C4-2B (cell line): ENCODE data around the gene CTNNA3.
A peak's percentile ranks its signal among the peaks of the same experiment; 100 is the strongest.

Experiments
- H3K27ac ChIP-seq: fragments of 450-650 bp; 2 replicates; pipeline ENCODE4 v1.5.1; 2017
- ZFX ChIP-seq: fragments of 450-650 bp; IDR thresholded peaks from 2 replicates; pipeline ENCODE4 v1.6.1; 2017
- TF ChIP-seq, protein P1 (sequence below): fragments of 450-650 bp; conservative IDR thresholded peaks from 2 replicates; pipeline ENCODE4 v1.5.1; 2017; ENCODE audit warnings: mild to moderate bottlenecking

Gene CTNNA3

DNA sequence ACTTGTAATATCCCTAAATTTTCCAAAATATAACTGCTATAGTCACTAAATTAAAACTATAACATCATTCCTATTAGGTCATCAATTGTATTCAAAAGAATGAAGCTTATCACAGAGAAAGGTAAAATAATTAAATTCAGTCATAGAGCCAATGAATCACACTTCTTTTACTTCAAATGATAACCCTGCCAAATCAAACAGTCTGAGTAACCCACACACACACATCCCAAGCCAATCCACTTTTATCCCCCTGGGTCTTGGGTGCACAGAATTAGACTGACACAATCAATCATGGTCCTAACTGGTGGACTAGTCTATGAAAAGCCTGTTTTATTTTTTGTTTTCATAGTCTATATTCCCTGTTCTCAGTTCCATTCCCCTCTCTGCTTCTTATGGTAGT is 25.6 kb downstream of the CTNNA3 start:
- H3K27ac ChIP-seq = no peak overlapping the region
- TF ChIP-seq ZFX = no peak
- TF ChIP-seq, protein P1, sequence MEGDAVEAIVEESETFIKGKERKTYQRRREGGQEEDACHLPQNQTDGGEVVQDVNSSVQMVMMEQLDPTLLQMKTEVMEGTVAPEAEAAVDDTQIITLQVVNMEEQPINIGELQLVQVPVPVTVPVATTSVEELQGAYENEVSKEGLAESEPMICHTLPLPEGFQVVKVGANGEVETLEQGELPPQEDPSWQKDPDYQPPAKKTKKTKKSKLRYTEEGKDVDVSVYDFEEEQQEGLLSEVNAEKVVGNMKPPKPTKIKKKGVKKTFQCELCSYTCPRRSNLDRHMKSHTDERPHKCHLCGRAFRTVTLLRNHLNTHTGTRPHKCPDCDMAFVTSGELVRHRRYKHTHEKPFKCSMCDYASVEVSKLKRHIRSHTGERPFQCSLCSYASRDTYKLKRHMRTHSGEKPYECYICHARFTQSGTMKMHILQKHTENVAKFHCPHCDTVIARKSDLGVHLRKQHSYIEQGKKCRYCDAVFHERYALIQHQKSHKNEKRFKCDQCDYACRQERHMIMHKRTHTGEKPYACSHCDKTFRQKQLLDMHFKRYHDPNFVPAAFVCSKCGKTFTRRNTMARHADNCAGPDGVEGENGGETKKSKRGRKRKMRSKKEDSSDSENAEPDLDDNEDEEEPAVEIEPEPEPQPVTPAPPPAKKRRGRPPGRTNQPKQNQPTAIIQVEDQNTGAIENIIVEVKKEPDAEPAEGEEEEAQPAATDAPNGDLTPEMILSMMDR = no peak

- TF ChIP-seq, protein P1 = no peak
- no peak for TF ChIP-seq ZFX
- H3K27ac ChIP-seq = no peak overlapping the region
Measured at GRCh38 chr10:67669978-67670377, 26.0 kb downstream of the CTNNA3 start.

GRCh38 chr10:67668448-67668847 is 27.5 kb downstream of the CTNNA3 start:
- no peak overlapping the region for H3K27ac ChIP-seq
- TF ChIP-seq, protein P1 = no peak
- TF ChIP-seq ZFX = no peak

GRCh38 chr10:67667035-67667425 is 29.0 kb downstream of the CTNNA3 start:
- no peak overlapping the region for H3K27ac ChIP-seq

DNA sequence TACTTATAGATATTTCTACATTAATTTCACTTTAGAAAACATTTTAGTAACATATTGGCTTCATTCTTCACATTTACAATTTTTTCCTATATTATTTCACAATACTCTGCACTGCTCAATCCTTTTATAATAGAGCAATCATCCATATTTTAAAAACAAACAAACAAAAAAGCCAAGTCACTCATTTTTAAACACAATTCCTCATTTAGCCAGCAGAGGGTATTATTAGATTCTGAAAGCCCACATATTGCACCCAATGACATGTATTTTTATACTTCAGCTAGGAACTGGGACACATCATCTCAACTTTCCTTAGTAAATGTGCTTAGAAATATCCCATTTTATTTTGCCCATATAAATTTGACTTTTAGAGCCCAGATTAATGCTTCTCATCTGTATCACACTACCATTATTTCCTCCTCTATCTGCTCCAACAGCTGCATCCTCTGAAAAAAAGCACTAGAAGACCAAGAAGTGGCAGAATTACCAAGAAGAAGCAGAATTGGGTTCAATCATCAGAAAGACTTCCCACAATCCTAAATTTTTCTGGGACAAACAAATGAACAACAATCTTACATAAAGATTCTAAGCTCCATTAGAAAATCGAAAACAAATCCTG is 29.5 kb downstream of the CTNNA3 start:
- no peak for TF ChIP-seq ZFX
- TF ChIP-seq, protein P1 = peak; percentile 63
- no peak overlapping the region for H3K27ac ChIP-seq

More at GRCh38 chr10:67667035-67667425, 29.0 kb downstream of the CTNNA3 start:
- TF ChIP-seq, protein P1 = no peak

GRCh38 chr10:67665491-67665890 is 30.5 kb downstream of the CTNNA3 start:
- TF ChIP-seq, protein P1 = no peak
- no peak for TF ChIP-seq ZFX
- no peak overlapping the region for H3K27ac ChIP-seq

DNA sequence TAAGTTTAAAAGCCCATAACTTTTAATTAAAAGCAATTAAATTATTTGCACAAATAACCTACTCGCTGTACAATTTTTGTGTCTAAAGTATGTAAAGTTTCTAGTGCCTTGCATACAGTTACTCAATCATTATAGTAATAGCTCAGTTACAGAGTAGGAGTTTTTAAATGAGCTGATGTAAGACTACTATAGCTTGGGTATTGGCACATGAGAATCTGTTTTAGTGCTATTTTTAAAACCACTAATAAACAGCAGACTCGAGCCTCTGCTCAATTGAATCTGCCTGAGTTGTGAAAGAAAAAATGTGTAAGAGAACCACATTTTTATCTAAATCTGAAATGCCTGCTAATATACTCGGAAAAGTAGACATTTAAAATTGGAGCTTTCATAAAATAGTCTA is 31.1 kb downstream of the CTNNA3 start:
- TF ChIP-seq, protein P1 = no peak
- TF ChIP-seq ZFX = no peak
- no peak overlapping the region for H3K27ac ChIP-seq
